Thyroid gland (tissue), 4 donors: ENCODE measurements around the gene LIN37. TPM values are rescaled to one million over a fixed set of nuclear protein-coding genes. Genes with fewer than 3 reads are reported as not detected.

Experiments
- DNase-seq, 2 donors: peaks; one replicate each; pipeline ENCODE4 v3.0.0-alpha.2; 2019
- H3K27ac ChIP-seq, 3 donors: fragments of 200-600 bp; sonication (generic); 1 replicate in 2 of 3; 2 replicates in 1 of 3; pipeline ENCODE4 v1.5.1; 2016 to 2019; ENCODE audit warnings: mild to moderate bottlenecking in 1 of 3, moderate library complexity in 1 of 3
- H3K27me3 ChIP-seq: fragments of 200-600 bp; sonication (generic); one replicate; pipeline ENCODE4 v1.5.1; 2019
- H3K36me3 ChIP-seq, 2 donors: fragments of 200-600 bp; sonication (generic); one replicate each; pipeline ENCODE4 v1.5.1; 2016 to 2019
- H3K4me1 ChIP-seq, 2 donors: fragments of 200-600 bp; sonication (generic); one replicate each; pipeline ENCODE4 v1.5.1; 2017 to 2019
- H3K4me3 ChIP-seq, 3 donors: fragments of 200-600 bp; sonication (generic); replicated peaks in 1 of 3; 1 replicate in 2 of 3; 2 replicates in 1 of 3; pipeline ENCODE4 v1.5.1; 2016; ENCODE audit warnings: mild to moderate bottlenecking in 1 of 3
- H3K9me3 ChIP-seq: fragments of 200-600 bp; sonication (generic); one replicate; pipeline ENCODE4 v1.5.1; 2017
- CTCF ChIP-seq, 6 experiments: fragments of 200-600 bp in 3 of 6; fragments of 450-650 bp in 3 of 6; sonication (generic) in 3 of 6; IDR thresholded peaks; one replicate each; pipeline ENCODE4 v1.5.1; 2016 to 2019; ENCODE audit warnings: antibody characterized with exemption in 6 of 6, mild to moderate bottlenecking in 2 of 6, inconsistent platforms in 1 of 6, moderate library complexity in 1 of 6
- POLR2A ChIP-seq, 2 donors: fragments of 450-650 bp; IDR thresholded peaks; one replicate each; pipeline ENCODE4 v1.6.1; 2017; ENCODE audit warnings: antibody characterized with exemption in 2 of 2, mild to moderate bottlenecking in 2 of 2, moderate library complexity in 1 of 2
- WGBS, 2 donors: methylation state at CpG; one replicate each; pipeline ENCODE4 v1.1.5; 2017; 5-methylcytosine and 5-hydroxymethylcytosine counted together
- intact Hi-C: fragments of 100-400 bp; cut with DNase I; formaldehyde crosslinking; loops from one replicate; pipeline ENCODE4 v1.15.1; 2023
- total RNA-seq, 4 donors: library from RNA; depleted of rRNA; stranded (reverse); fragments of >200 nt; gene quantifications; one replicate each; pipeline ENCODE4 v1.2.3, GENCODE V29; 2016

The LIN37 gene
- total RNA-seq, 4 donors from 2014 or later = 8.2 to 21.5 (median 14.1) TPM

GRCh38 chr19:35713904-35714495 is 34.4 kb upstream of the LIN37 start:
- WGBS, 2 donors = 82 to 83% methylated on average over 12 of the region's 12 CpGs
- Histone ChIP-seq H3K27me3 (no peaks in the 10 kb centered on the region), H3K9me3 (no peaks in the 10 kb centered on the region), H3K27ac (no peak overlapping the region), H3K4me3 (no peak overlapping the region), H3K36me3 (no peaks in the 10 kb centered on the region), H3K4me1 (peaks cover 14 to 15% of the 10 kb centered on the region in 2 donors)
- intact Hi-C loops = no loop called here
- TF ChIP-seq POLR2A (IDR thresholded peaks at IDR 0.05) (no peak), CTCF (IDR thresholded peaks at IDR 0.05) (no peak)
- DNase-seq = no peak

GRCh38 chr19:35714601-35715354 is 33.6 kb upstream of the LIN37 start:
- DNase-seq = no peak
- Histone ChIP-seq H3K27ac (no peak overlapping the region), H3K27me3 (no peaks in the 10 kb centered on the region), H3K36me3 (no peaks in the 10 kb centered on the region), H3K4me1 (peaks cover 18 to 22% of the 10 kb centered on the region in 2 donors), H3K9me3 (no peaks in the 10 kb centered on the region), H3K4me3 (no peak overlapping the region)
- intact Hi-C loops = loop anchor here (5.0 kb wide), 1 partner anchor 167 kb away; the partner anchor contains the start of gene TMEM147
- WGBS, 2 donors = 76 to 77% methylated on average over 14 of the region's 14 CpGs
- TF ChIP-seq CTCF (IDR thresholded peaks at IDR 0.05) (no peak), POLR2A (IDR thresholded peaks at IDR 0.05) (no peak)

GRCh38 chr19:35715355-35715809 is 33.0 kb upstream of the LIN37 start:
- Histone ChIP-seq H3K4me1 (peaks cover 18 to 23% of the 10 kb centered on the region in 2 donors), H3K27ac (no peak overlapping the region), H3K4me3 (peak overlapping the region in 1 of 3 donors; percentile 88), H3K36me3 (no peaks in the 10 kb centered on the region), H3K27me3 (no peaks in the 10 kb centered on the region), H3K9me3 (no peaks in the 10 kb centered on the region)
- no peak for DNase-seq
- no peak for TF ChIP-seq POLR2A (IDR thresholded peaks at IDR 0.05)
- no peak for TF ChIP-seq CTCF (IDR thresholded peaks at IDR 0.05)
- intact Hi-C loops = loop anchor here (5.0 kb wide), 1 partner anchor 168 kb away; the partner anchor contains the start of gene TMEM147
- WGBS, 2 donors = 67 to 82% methylated on average over 1 to 6 of the region's 7 CpGs

GRCh38 chr19:35715981-35716800 is 32.2 kb upstream of the LIN37 start:
- Histone ChIP-seq H3K36me3 (peaks cover 2 to 4% of the 10 kb centered on the region in 2 donors), H3K9me3 (no peaks in the 10 kb centered on the region), H3K27ac (peak overlapping the region; percentile 39 to 90 (median 72)), H3K4me1 (peaks cover 18 to 23% of the 10 kb centered on the region in 2 donors), H3K4me3 (peak overlapping the region; percentile 43 to 88 (median 49)), H3K27me3 (no peaks in the 10 kb centered on the region)
- 0 to 4% methylated on average over 34 to 36 of the region's 52 CpGs for WGBS, 2 donors
- DNase-seq = peak; percentile 60 to 67
- intact Hi-C loops = loop anchor here (2.0 to 5.0 kb wide), 2 partner anchors 21 to 169 kb away; partner anchors contain the start of gene TMEM147
- TF ChIP-seq POLR2A (IDR thresholded peaks at IDR 0.05) (no peak), CTCF (IDR thresholded peaks at IDR 0.05) (no peak)
